ENCODE results near the gene ECT2L.
"Not testable (repeated sequence)": the region's sequence is repeated elsewhere in the genome, so short reads cannot be mapped to it uniquely, and the experiment has no call there.

ECT2L gene

DNA sequence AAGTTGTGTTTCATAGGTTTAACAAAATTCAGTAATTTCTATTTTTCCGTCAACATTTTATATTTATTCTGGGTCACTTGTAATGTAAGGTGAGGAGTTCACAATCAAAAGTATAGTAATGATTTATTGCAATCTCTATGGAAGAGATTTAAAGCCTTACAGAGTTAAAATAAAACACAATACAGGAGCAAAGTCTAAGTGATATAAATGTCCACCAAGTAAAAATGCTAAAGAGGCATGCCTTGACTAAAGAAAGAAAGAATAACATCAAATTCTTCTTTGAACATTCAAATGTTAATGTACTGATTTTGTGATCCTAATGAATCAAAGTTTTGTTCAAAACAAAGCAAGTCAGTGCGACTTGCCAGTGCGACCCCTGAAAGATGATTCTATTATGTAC lies 130.7 kb downstream of the ECT2L start:
- no CpG with 5 or more reads among the region's 3 CpGs for WGBS, 2 donors (ENCODE audit: extremely low coverage in 2 of 2, insufficient read length in 2 of 2, insufficient replicate concordance in 1 of 2)
- H3K14ac ChIP-seq (ENCODE audit: low read length), result no peak overlapping the region

DNA sequence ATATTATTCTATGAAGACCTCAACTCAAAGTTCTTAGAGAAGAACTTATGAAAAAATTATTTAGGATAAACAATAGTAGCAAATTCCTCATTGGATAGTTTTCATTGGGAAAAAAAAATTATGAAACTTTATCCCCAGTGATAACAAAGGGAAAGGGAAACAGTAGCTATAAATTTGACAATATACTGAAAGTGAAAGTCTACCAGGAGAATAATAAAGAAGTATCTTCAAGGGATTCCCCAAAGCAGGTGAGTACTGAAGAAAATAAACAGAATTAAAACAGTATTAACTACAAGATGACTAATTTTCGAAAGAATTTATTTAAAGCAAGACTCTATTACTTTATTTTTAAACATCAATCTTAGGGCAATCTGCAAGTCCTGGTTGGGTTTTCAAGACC lies 135.8 kb downstream of the ECT2L start:
- Histone ChIP-seq H3K4ac (ENCODE audit: low read length) (no peak overlapping the region), H2AFZ (ENCODE audit: low read length) (no peak overlapping the region), H3K27me3 (ENCODE audit: control insufficient read depth in 3 of 3, insufficient read depth in 3 of 3, low read depth in 1 of 3, low read length in 3 of 3) (no peaks in the 10 kb centered on the region), H3K14ac (ENCODE audit: low read length) (no peak overlapping the region), H3K18ac (ENCODE audit: low read length) (no peak overlapping the region), H2AK5ac (ENCODE audit: low read depth, low read length) (no peak overlapping the region), H3K4me3 (ENCODE audit: low read length in 2 of 2) (no peak overlapping the region), H3K36me3 (replicated peaks in 1 of 2; ENCODE audit: control insufficient read depth in 2 of 2, insufficient read depth in 2 of 2, low read length in 2 of 2) (peaks cover 0 to 62% of the 10 kb centered on the region in 2 donors), H2BK12ac (ENCODE audit: low read length) (no peak overlapping the region), H2BK120ac (ENCODE audit: low read depth, low read length) (no peak overlapping the region), H3K4me2 (ENCODE audit: insufficient read depth, low read length, poor library complexity, severe bottlenecking) (no peak overlapping the region), H3K4me1 (ENCODE audit: control insufficient read depth in 2 of 2, insufficient read depth in 1 of 2, low read depth in 1 of 2, low read length in 2 of 2) (peaks cover 0 to 2% of the 10 kb centered on the region in 2 donors), H3K9me3 (replicated peaks in 1 of 2; ENCODE audit: control insufficient read depth in 2 of 2, insufficient read depth in 1 of 2, low read depth in 1 of 2, low read length in 2 of 2) (peaks cover 0 to 7% of the 10 kb centered on the region in 2 donors), H3K79me1 (ENCODE audit: low read depth, low read length) (no peaks in the 10 kb centered on the region), H3K9ac (ENCODE audit: low read depth, low read length, poor library complexity) (no peak overlapping the region), H3K27ac (replicated peaks; ENCODE audit: low read length) (no peak overlapping the region), H3K23ac (ENCODE audit: low read depth, low read length, poor library complexity) (no peak overlapping the region), H2BK5ac (ENCODE audit: low read length) (no peak overlapping the region), H4K8ac (ENCODE audit: low read depth, low read length) (no peak overlapping the region), H4K91ac (ENCODE audit: low read depth, low read length, poor library complexity) (no peak overlapping the region), H2BK15ac (ENCODE audit: low read length) (no peak overlapping the region)
- no peak for DNase-seq (ENCODE audit: low spot score)
- no CpG with 5 or more reads among the region's 1 CpG for WGBS, 2 donors (ENCODE audit: extremely low coverage in 2 of 2, insufficient read length in 2 of 2, insufficient replicate concordance in 1 of 2)

More for the DNA sequence above, 130.7 kb downstream of the ECT2L start:
- no peak overlapping the region for H2BK5ac ChIP-seq (ENCODE audit: low read length)
- peaks cover 0 to 2% of the 10 kb centered on the region in 2 donors for H3K4me1 ChIP-seq (ENCODE audit: control insufficient read depth in 2 of 2, insufficient read depth in 1 of 2, low read depth in 1 of 2, low read length in 2 of 2)
- no peak overlapping the region for H2AK5ac ChIP-seq (ENCODE audit: low read depth, low read length)
- no peak overlapping the region for H3K27ac ChIP-seq (replicated peaks; ENCODE audit: low read length)
- H3K18ac ChIP-seq (ENCODE audit: low read length), result no peak overlapping the region
- H3K4me2 ChIP-seq (ENCODE audit: insufficient read depth, low read length, poor library complexity, severe bottlenecking), result no peak overlapping the region
- no peak overlapping the region for H4K91ac ChIP-seq (ENCODE audit: low read depth, low read length, poor library complexity)
- H2BK12ac ChIP-seq (ENCODE audit: low read length), result no peak overlapping the region
- H3K27me3 ChIP-seq (ENCODE audit: control insufficient read depth in 3 of 3, insufficient read depth in 3 of 3, low read depth in 1 of 3, low read length in 3 of 3), result no peaks in the 10 kb centered on the region
- H2BK120ac ChIP-seq (ENCODE audit: low read depth, low read length), result no peak overlapping the region
- DNase-seq (ENCODE audit: low spot score), result no peak
- H3K9ac ChIP-seq (ENCODE audit: low read depth, low read length, poor library complexity), result no peak overlapping the region
- H3K23ac ChIP-seq (ENCODE audit: low read depth, low read length, poor library complexity), result no peak overlapping the region
- no peak overlapping the region for H2AFZ ChIP-seq (ENCODE audit: low read length)
- peaks cover 3 to 51% of the 10 kb centered on the region in 2 donors for H3K36me3 ChIP-seq (replicated peaks in 1 of 2; ENCODE audit: control insufficient read depth in 2 of 2, insufficient read depth in 2 of 2, low read length in 2 of 2)
- H3K9me3 ChIP-seq (replicated peaks in 1 of 2; ENCODE audit: control insufficient read depth in 2 of 2, insufficient read depth in 1 of 2, low read depth in 1 of 2, low read length in 2 of 2), result no peaks in the 10 kb centered on the region
- H3K4me3 ChIP-seq (ENCODE audit: low read length in 2 of 2), result no peak overlapping the region
- no peak overlapping the region for H3K4ac ChIP-seq (ENCODE audit: low read length)
- H4K8ac ChIP-seq (ENCODE audit: low read depth, low read length), result no peak overlapping the region
- no peak overlapping the region for H2BK15ac ChIP-seq (ENCODE audit: low read length)
- no peaks in the 10 kb centered on the region for H3K79me1 ChIP-seq (ENCODE audit: low read depth, low read length)

DNA sequence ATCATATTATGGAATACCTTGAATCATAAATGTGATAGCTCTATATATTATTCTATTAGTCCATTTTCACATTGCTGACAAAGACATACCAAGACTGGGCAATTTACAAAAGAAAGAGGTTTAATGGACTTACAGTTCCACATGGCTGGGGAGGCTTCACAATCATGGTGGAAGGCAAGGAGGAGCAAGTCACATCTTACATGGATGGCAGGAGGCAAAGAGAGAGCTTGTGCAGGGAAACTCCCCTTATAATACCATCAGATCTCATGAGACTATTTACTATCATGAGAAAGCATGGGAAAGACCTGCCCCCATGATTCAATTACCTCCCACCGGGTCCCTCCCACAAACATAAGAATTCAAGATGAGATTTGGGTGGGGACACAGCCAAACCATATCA lies 141.0 kb downstream of the ECT2L start:
- not testable (repeated sequence) for H2BK12ac ChIP-seq (ENCODE audit: low read length); H3K9ac ChIP-seq (ENCODE audit: low read depth, low read length, poor library complexity); H3K4me3 ChIP-seq (ENCODE audit: low read length in 2 of 2); DNase-seq (ENCODE audit: low spot score); H3K4ac ChIP-seq (ENCODE audit: low read length); H4K8ac ChIP-seq (ENCODE audit: low read depth, low read length); H4K91ac ChIP-seq (ENCODE audit: low read depth, low read length, poor library complexity); H2BK15ac ChIP-seq (ENCODE audit: low read length); H3K27ac ChIP-seq (replicated peaks; ENCODE audit: low read length); H2AK5ac ChIP-seq (ENCODE audit: low read depth, low read length); H3K18ac ChIP-seq (ENCODE audit: low read length); H3K14ac ChIP-seq (ENCODE audit: low read length); H3K27me3 ChIP-seq (ENCODE audit: control insufficient read depth in 3 of 3, insufficient read depth in 3 of 3, low read depth in 1 of 3, low read length in 3 of 3); H3K4me2 ChIP-seq (ENCODE audit: insufficient read depth, low read length, poor library complexity, severe bottlenecking); H3K79me1 ChIP-seq (ENCODE audit: low read depth, low read length); H2BK5ac ChIP-seq (ENCODE audit: low read length); H3K4me1 ChIP-seq (ENCODE audit: control insufficient read depth in 2 of 2, insufficient read depth in 1 of 2, low read depth in 1 of 2, low read length in 2 of 2); H2BK120ac ChIP-seq (ENCODE audit: low read depth, low read length); H3K23ac ChIP-seq (ENCODE audit: low read depth, low read length, poor library complexity); H2AFZ ChIP-seq (ENCODE audit: low read length)
- Histone ChIP-seq H3K9me3 (replicated peaks in 1 of 2; ENCODE audit: control insufficient read depth in 2 of 2, insufficient read depth in 1 of 2, low read depth in 1 of 2, low read length in 2 of 2) (peaks cover 3 to 21% of the 10 kb centered on the region in 2 donors), H3K36me3 (replicated peaks in 1 of 2; ENCODE audit: control insufficient read depth in 2 of 2, insufficient read depth in 2 of 2, low read length in 2 of 2) (peaks cover 6 to 78% of the 10 kb centered on the region in 2 donors)
- no CpG with 5 or more reads among the region's 1 CpG for WGBS, 2 donors (ENCODE audit: extremely low coverage in 2 of 2, insufficient read length in 2 of 2, insufficient replicate concordance in 1 of 2)

DNA sequence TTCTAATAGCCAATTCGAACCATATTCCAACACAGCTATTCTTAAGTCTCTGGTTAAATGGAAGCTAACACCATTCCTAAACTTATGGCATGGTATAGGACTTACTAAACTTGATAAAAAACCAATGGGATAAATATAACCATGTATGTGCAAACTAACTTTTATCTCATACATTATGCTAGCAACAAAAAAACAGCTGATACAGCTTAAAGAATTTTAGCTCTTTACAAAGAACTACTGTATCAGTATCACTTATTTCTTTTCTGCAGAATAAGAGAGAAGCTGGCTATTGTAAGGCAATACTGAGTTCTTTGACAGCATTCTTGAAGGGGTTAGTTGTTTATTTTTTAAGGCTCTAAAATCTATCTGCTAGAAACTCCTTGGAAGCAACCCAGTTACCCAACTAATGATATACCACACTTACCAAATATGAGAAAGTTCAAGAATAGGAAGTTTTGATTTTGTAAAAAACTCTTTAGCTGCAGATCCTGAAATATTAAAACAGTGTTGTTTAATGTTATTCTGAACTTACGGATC lies 147.3 kb downstream of the ECT2L start:
- H3K4me2 ChIP-seq (ENCODE audit: insufficient read depth, low read length, poor library complexity, severe bottlenecking), result no peak overlapping the region
- H3K9me3 ChIP-seq (replicated peaks in 1 of 2; ENCODE audit: control insufficient read depth in 2 of 2, insufficient read depth in 1 of 2, low read depth in 1 of 2, low read length in 2 of 2), result peaks cover 0 to 2% of the 10 kb centered on the region in 2 donors
- no peak overlapping the region for H3K14ac ChIP-seq (ENCODE audit: low read length)
- H2BK15ac ChIP-seq (ENCODE audit: low read length), result no peak overlapping the region
- no CpG with 5 or more reads among the region's 2 CpGs for WGBS, 2 donors (ENCODE audit: extremely low coverage in 2 of 2, insufficient read length in 2 of 2, insufficient replicate concordance in 1 of 2)
- H3K4me1 ChIP-seq (ENCODE audit: control insufficient read depth in 2 of 2, insufficient read depth in 1 of 2, low read depth in 1 of 2, low read length in 2 of 2), result no peaks in the 10 kb centered on the region
- H2AK5ac ChIP-seq (ENCODE audit: low read depth, low read length), result no peak overlapping the region
- no peak overlapping the region for H2AFZ ChIP-seq (ENCODE audit: low read length)
- H4K91ac ChIP-seq (ENCODE audit: low read depth, low read length, poor library complexity), result no peak overlapping the region
- no peak overlapping the region for H2BK5ac ChIP-seq (ENCODE audit: low read length)
- no peak overlapping the region for H3K9ac ChIP-seq (ENCODE audit: low read depth, low read length, poor library complexity)
- H3K27me3 ChIP-seq (ENCODE audit: control insufficient read depth in 3 of 3, insufficient read depth in 3 of 3, low read depth in 1 of 3, low read length in 3 of 3), result no peaks in the 10 kb centered on the region
- DNase-seq (ENCODE audit: low spot score), result no peak
- H3K36me3 ChIP-seq (replicated peaks in 1 of 2; ENCODE audit: control insufficient read depth in 2 of 2, insufficient read depth in 2 of 2, low read length in 2 of 2), result peaks cover 7 to 81% of the 10 kb centered on the region in 2 donors
- no peak overlapping the region for H4K8ac ChIP-seq (ENCODE audit: low read depth, low read length)
- H3K4me3 ChIP-seq (ENCODE audit: low read length in 2 of 2), result no peak overlapping the region
- no peak overlapping the region for H3K23ac ChIP-seq (ENCODE audit: low read depth, low read length, poor library complexity)
- H3K4ac ChIP-seq (ENCODE audit: low read length), result no peak overlapping the region
- no peak overlapping the region for H2BK120ac ChIP-seq (ENCODE audit: low read depth, low read length)
- no peak overlapping the region for H3K27ac ChIP-seq (replicated peaks; ENCODE audit: low read length)
- no peak overlapping the region for H3K18ac ChIP-seq (ENCODE audit: low read length)
- no peak overlapping the region for H2BK12ac ChIP-seq (ENCODE audit: low read length)
- H3K79me1 ChIP-seq (ENCODE audit: low read depth, low read length), result no peaks in the 10 kb centered on the region

All from neuronal stem cell (in vitro differentiated cells).